Panc1 (cell line): Measurements from ENCODE around the gene BTNL8.

ENCODE experiments used
- CTCF ChIP-seq: fragments of 450-650 bp; IDR thresholded peaks from 2 replicates; pipeline ENCODE4 v1.5.1; 2017; ENCODE audit warnings: mild to moderate bottlenecking
- POLR2AphosphoS5 ChIP-seq: IDR thresholded peaks from 2 replicates; pipeline ENCODE4 v1.6.1; 2012; ENCODE audit warnings: mild to moderate bottlenecking, low read depth, low read length, moderate library complexity
- TCF7L2 ChIP-seq: IDR thresholded peaks from 2 replicates; pipeline ENCODE4 v1.6.1; 2011; ENCODE audit warnings: mild to moderate bottlenecking, low read depth, low read length, inconsistent platforms
- TF ChIP-seq, protein P1 (sequence below), 2 experiments: IDR thresholded peaks; 2 replicates each; pipeline ENCODE4 v1.6.1; 2011 to 2012; ENCODE audit warnings: low read depth in 2 of 2, control low read depth in 1 of 2, low read length in 1 of 2, mild to moderate bottlenecking in 1 of 2, moderate library complexity in 1 of 2; ENCODE audit not compliant: insufficient read depth in 1 of 2

GRCh38 chr5:180860273-180860886 is 38.6 kb upstream of the BTNL8 start:
- TF ChIP-seq CTCF (peak; percentile 57), POLR2AphosphoS5 (no peak), TCF7L2 (no peak)
- TF ChIP-seq, protein P1, sequence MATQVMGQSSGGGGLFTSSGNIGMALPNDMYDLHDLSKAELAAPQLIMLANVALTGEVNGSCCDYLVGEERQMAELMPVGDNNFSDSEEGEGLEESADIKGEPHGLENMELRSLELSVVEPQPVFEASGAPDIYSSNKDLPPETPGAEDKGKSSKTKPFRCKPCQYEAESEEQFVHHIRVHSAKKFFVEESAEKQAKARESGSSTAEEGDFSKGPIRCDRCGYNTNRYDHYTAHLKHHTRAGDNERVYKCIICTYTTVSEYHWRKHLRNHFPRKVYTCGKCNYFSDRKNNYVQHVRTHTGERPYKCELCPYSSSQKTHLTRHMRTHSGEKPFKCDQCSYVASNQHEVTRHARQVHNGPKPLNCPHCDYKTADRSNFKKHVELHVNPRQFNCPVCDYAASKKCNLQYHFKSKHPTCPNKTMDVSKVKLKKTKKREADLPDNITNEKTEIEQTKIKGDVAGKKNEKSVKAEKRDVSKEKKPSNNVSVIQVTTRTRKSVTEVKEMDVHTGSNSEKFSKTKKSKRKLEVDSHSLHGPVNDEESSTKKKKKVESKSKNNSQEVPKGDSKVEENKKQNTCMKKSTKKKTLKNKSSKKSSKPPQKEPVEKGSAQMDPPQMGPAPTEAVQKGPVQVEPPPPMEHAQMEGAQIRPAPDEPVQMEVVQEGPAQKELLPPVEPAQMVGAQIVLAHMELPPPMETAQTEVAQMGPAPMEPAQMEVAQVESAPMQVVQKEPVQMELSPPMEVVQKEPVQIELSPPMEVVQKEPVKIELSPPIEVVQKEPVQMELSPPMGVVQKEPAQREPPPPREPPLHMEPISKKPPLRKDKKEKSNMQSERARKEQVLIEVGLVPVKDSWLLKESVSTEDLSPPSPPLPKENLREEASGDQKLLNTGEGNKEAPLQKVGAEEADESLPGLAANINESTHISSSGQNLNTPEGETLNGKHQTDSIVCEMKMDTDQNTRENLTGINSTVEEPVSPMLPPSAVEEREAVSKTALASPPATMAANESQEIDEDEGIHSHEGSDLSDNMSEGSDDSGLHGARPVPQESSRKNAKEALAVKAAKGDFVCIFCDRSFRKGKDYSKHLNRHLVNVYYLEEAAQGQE (IDR thresholded peaks at IDR 0.05; ENCODE audit: insufficient read depth in 1 of 2, low read depth in 2 of 2, low read length in 1 of 2), result no peak
